Progenitor cell of endocrine pancreas (in vitro differentiated cells): ENCODE data around the gene RANBP3. TPM values are rescaled to one million over a fixed set of nuclear protein-coding genes. Genes with fewer than 3 reads are reported as not detected.
A peak's percentile ranks its signal among the peaks of the same experiment; 100 is the strongest.

ENCODE experiments used
- DNase-seq: peaks from one replicate; pipeline ENCODE4 v3.0.0; 2021; ENCODE audit warnings: low spot score; ENCODE audit not compliant: unreplicated experiment
- H3K27ac Mint-ChIP-seq: 2 replicates; pipeline ENCODE4 v1.8.0; 2021; ENCODE audit warnings: mild to moderate bottlenecking, moderate library complexity, mixed read lengths
- H3K27me3 Mint-ChIP-seq: 2 replicates; pipeline ENCODE4 v1.8.0; 2021; ENCODE audit warnings: mixed read lengths
- H3K36me3 Mint-ChIP-seq: 2 replicates; pipeline ENCODE4 v1.8.0; 2022; ENCODE audit warnings: mixed read lengths; ENCODE audit not compliant: insufficient read depth
- H3K4me1 Mint-ChIP-seq: 2 replicates; pipeline ENCODE4 v1.8.0; 2021; ENCODE audit warnings: low read depth, mixed read lengths
- H3K4me3 Mint-ChIP-seq: 2 replicates; pipeline ENCODE4 v1.8.0; 2021; ENCODE audit warnings: low read depth, mild to moderate bottlenecking, moderate library complexity, mixed read lengths
- H3K9me3 Mint-ChIP-seq: 2 replicates; pipeline ENCODE4 v1.8.0; 2021; ENCODE audit warnings: low read depth, mixed read lengths
- total RNA-seq: library from RNA; stranded (reverse); gene quantifications from 2 replicates; pipeline ENCODE4 v1.2.1, GENCODE V29; 2021
- TF ChIP-seq, protein P1 (sequence below): fragments of 200-600 bp; sonication (generic); IDR thresholded peaks from one replicate; pipeline ENCODE4 v1.5.0; 2021; ENCODE audit warnings: antibody characterized with exemption, mild to moderate bottlenecking; ENCODE audit not compliant: unreplicated experiment

The RANBP3 gene
- total RNA-seq, 1 donor from 2014 or later: 106 TPM

DNA sequence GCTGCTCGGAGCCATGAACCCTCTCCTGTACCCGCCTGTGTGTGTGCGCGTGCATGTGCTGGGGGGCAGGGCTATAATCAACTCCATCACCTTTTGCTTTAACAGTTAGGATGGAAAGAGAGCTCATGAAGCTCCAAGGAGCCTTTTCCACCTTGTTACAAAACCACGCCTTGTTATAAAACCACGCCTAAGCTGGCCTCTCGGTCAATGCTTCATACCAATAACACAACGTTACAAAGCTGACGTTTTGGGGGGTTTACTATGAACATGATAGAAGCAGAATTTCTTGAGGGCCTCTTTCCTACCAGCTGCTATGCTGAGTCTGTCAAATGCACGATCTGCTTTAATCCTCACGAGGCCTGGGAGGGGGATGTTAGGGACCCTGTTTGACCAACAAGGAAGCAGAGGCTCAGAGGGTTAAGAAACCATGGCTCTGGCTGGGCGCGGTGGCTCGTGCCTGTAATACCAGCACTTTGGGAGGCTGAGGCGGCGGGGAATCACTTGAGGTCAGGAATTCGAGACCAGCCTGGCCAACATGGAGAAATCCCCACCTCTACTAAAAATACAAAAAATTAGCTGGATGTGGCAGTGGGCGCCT lies 52.0 kb downstream of the RANBP3 start:
- H3K27me3 Mint-ChIP-seq: no peaks in the 10 kb centered on the region
- H3K4me3 Mint-ChIP-seq: no peak overlapping the region
- no peak for DNase-seq
- no peak overlapping the region for H3K27ac Mint-ChIP-seq
- H3K4me1 Mint-ChIP-seq: no peaks in the 10 kb centered on the region
- peaks cover 17% of the 10 kb centered on the region for H3K36me3 Mint-ChIP-seq
- H3K9me3 Mint-ChIP-seq: no peaks in the 10 kb centered on the region
- TF ChIP-seq, protein P1, sequence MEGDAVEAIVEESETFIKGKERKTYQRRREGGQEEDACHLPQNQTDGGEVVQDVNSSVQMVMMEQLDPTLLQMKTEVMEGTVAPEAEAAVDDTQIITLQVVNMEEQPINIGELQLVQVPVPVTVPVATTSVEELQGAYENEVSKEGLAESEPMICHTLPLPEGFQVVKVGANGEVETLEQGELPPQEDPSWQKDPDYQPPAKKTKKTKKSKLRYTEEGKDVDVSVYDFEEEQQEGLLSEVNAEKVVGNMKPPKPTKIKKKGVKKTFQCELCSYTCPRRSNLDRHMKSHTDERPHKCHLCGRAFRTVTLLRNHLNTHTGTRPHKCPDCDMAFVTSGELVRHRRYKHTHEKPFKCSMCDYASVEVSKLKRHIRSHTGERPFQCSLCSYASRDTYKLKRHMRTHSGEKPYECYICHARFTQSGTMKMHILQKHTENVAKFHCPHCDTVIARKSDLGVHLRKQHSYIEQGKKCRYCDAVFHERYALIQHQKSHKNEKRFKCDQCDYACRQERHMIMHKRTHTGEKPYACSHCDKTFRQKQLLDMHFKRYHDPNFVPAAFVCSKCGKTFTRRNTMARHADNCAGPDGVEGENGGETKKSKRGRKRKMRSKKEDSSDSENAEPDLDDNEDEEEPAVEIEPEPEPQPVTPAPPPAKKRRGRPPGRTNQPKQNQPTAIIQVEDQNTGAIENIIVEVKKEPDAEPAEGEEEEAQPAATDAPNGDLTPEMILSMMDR: no peak

DNA sequence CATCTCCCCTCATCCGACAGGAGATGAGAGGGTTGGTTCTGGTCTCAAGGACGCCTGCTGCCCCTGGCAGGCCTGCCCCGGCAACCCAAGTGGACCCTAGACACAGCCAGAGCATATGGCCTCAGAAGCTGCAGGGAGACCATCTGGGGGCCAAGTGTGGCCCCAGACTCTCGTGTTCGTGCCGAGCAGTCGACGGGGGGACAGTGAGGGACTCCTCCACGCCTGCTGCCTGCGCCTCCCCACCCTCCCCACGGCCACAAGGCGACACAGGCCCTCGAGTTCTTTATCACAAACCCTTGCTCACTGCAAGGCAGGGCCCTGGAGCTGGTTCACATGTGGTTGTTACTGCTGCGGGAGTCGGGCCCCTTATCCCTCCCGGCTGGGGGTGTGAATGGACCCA lies 54.6 kb downstream of the RANBP3 start:
- TF ChIP-seq, protein P1: no peak
- no peak for DNase-seq
- Mint-ChIP-seq H3K36me3 (peaks cover 18% of the 10 kb centered on the region), H3K9me3 (no peaks in the 10 kb centered on the region), H3K4me3 (no peak overlapping the region), H3K4me1 (no peaks in the 10 kb centered on the region), H3K27ac (no peak overlapping the region), H3K27me3 (no peaks in the 10 kb centered on the region)

DNA sequence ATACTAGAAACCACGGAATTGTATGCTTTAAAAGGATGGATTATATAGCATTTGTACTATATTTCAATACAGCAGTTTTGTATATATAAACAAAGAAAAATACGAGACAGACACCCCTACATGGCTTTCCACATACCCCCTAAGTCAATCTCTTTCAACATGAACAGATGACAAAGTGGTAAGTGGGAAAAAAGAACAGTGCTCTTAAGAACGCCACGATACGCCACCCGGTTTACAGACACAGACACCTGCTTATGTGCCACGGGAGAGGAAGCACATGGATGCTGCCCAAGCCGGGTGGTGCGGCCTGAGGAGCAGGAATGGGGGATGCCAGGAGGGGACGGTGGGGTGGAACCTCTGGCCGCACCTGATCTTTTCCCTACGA lies 55.8 kb downstream of the RANBP3 start:
- Mint-ChIP-seq H3K36me3 (peaks cover 16% of the 10 kb centered on the region), H3K27me3 (no peaks in the 10 kb centered on the region), H3K4me3 (no peak overlapping the region), H3K9me3 (no peaks in the 10 kb centered on the region), H3K4me1 (no peaks in the 10 kb centered on the region), H3K27ac (no peak overlapping the region)
- TF ChIP-seq, protein P1: no peak
- no peak for DNase-seq

DNA sequence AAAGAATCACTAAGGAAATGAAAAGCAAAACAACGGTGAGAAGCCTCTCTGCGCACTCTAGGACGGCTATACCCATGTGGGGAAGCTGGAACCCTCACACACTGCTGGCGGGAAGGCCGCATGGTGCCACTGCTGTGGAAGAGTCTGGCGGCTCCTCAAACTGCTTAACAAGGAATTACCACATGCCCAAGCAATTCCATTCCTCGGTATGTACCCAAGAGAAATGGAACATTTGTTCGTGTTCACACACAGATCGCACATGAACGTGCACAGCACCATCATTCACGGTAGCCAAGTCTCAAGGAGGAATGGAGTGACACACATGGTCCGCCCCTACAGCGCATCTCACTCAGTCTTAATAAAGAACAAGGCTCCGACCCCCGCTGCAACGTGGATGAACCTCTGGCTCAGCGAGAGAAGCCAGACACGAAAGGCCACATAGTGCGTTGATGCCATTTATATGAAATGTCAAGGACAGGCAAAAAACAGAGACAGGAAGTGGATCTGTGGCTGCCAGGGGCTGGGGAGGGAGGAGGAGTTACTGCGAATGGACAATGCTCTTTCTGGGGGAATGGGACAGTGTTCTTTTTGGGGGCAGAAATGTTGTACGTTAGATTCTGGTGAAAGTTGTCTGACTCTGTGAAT lies 56.3 kb downstream of the RANBP3 start:
- TF ChIP-seq, protein P1: no peak
- no peaks in the 10 kb centered on the region for H3K9me3 Mint-ChIP-seq
- H3K4me1 Mint-ChIP-seq: no peaks in the 10 kb centered on the region

DNA sequence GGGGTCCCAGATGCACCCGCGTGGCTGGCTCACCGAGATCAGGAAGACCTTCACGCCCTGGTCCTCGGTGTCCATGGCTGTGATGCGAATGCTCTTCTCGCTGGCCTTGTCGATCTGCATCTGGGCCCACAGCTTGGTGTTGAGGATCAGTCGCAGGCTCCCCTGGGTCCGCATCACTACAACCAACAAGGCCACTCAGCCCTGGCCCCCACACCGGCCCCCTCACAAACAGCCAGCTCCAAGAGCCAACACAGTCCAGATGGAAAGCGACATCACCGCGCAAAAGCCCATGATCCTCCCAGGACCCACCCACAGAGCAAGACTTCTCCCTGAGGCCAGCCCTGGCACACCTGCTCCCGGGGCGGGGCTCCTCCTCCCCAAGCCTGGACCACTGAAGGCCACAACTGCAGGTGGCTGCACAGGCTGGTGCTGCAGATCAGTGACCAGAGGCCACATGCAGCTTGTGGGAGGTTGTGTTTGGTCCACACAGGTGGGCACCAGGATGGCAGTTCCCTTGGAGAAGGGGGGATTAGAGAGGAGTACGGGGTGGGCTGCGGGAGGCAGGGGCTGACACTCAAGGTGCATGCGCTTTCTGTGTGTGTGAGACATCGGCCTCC lies 59.4 kb downstream of the RANBP3 start:
- Mint-ChIP-seq H3K36me3 (peaks cover 18% of the 10 kb centered on the region), H3K4me1 (peaks cover 15% of the 10 kb centered on the region), H3K27me3 (no peaks in the 10 kb centered on the region), H3K27ac (no peak overlapping the region), H3K4me3 (no peak overlapping the region), H3K9me3 (no peaks in the 10 kb centered on the region)
- no peak for DNase-seq
- TF ChIP-seq, protein P1: no peak

More for the DNA sequence above, 56.3 kb downstream of the RANBP3 start:
- Mint-ChIP-seq H3K4me3 (no peak overlapping the region), H3K36me3 (peaks cover 20% of the 10 kb centered on the region), H3K27me3 (no peaks in the 10 kb centered on the region), H3K27ac (peak overlapping the region; percentile 62)
- no peak for DNase-seq
